ENCODE results near the gene BICDL2.

Gene BICDL2

GRCh38 chr16:3012246-3012645 lies 24.5 kb downstream of the BICDL2 start:
- Histone ChIP-seq H3K27me3 (replicated peaks; ENCODE audit: control insufficient read depth, insufficient read depth, low read length, poor library complexity, severe bottlenecking) (peaks cover 3% of the 10 kb centered on the region), H3K4me1 (ENCODE audit: control insufficient read depth, insufficient read depth, low read length, poor library complexity, severe bottlenecking) (peaks cover 21% of the 10 kb centered on the region), H3K4me3 (ENCODE audit: insufficient read depth, low read depth, low read length, poor library complexity, severe bottlenecking) (no peak overlapping the region), H3K27ac (ENCODE audit: insufficient read depth, low read length, poor library complexity, severe bottlenecking) (no peak overlapping the region), H3K9me3 (ENCODE audit: control insufficient read depth, low read length) (no peaks in the 10 kb centered on the region), H3K36me3 (ENCODE audit: control insufficient read depth, insufficient read depth, low read length) (no peaks in the 10 kb centered on the region)
- DNase-seq, result no peak

- no peak for DNase-seq
- peaks cover 3% of the 10 kb centered on the region for H3K27me3 ChIP-seq (replicated peaks; ENCODE audit: control insufficient read depth, insufficient read depth, low read length, poor library complexity, severe bottlenecking)
Measured at GRCh38 chr16:3010510-3010909, 26.2 kb downstream of the BICDL2 start.

GRCh38 chr16:3009568-3010390 lies 27.0 kb downstream of the BICDL2 start:
- Histone ChIP-seq H3K27ac (ENCODE audit: insufficient read depth, low read length, poor library complexity, severe bottlenecking) (no peak overlapping the region), H3K4me1 (ENCODE audit: control insufficient read depth, insufficient read depth, low read length, poor library complexity, severe bottlenecking) (peaks cover 29% of the 10 kb centered on the region), H3K27me3 (replicated peaks; ENCODE audit: control insufficient read depth, insufficient read depth, low read length, poor library complexity, severe bottlenecking) (peaks cover 3% of the 10 kb centered on the region), H3K4me3 (ENCODE audit: insufficient read depth, low read depth, low read length, poor library complexity, severe bottlenecking) (no peak overlapping the region), H3K36me3 (ENCODE audit: control insufficient read depth, insufficient read depth, low read length) (no peaks in the 10 kb centered on the region), H3K9me3 (ENCODE audit: control insufficient read depth, low read length) (no peaks in the 10 kb centered on the region)
- no peak for DNase-seq

More at GRCh38 chr16:3010510-3010909, 26.2 kb downstream of the BICDL2 start:
- no peaks in the 10 kb centered on the region for H3K9me3 ChIP-seq (ENCODE audit: control insufficient read depth, low read length)
- H3K27ac ChIP-seq (ENCODE audit: insufficient read depth, low read length, poor library complexity, severe bottlenecking), result no peak overlapping the region
- H3K36me3 ChIP-seq (ENCODE audit: control insufficient read depth, insufficient read depth, low read length), result no peaks in the 10 kb centered on the region
- H3K4me3 ChIP-seq (ENCODE audit: insufficient read depth, low read depth, low read length, poor library complexity, severe bottlenecking), result no peak overlapping the region
- H3K4me1 ChIP-seq (ENCODE audit: control insufficient read depth, insufficient read depth, low read length, poor library complexity, severe bottlenecking), result peaks cover 26% of the 10 kb centered on the region

- peaks cover 30% of the 10 kb centered on the region for H3K4me1 ChIP-seq (ENCODE audit: control insufficient read depth, insufficient read depth, low read length, poor library complexity, severe bottlenecking)
- no peak overlapping the region for H3K27ac ChIP-seq (ENCODE audit: insufficient read depth, low read length, poor library complexity, severe bottlenecking)
- DNase-seq, result no peak
- H3K9me3 ChIP-seq (ENCODE audit: control insufficient read depth, low read length), result no peaks in the 10 kb centered on the region
- peak overlapping the region; percentile 4 for H3K4me3 ChIP-seq (ENCODE audit: insufficient read depth, low read depth, low read length, poor library complexity, severe bottlenecking)
- no peaks in the 10 kb centered on the region for H3K36me3 ChIP-seq (ENCODE audit: control insufficient read depth, insufficient read depth, low read length)
- peaks cover 3% of the 10 kb centered on the region for H3K27me3 ChIP-seq (replicated peaks; ENCODE audit: control insufficient read depth, insufficient read depth, low read length, poor library complexity, severe bottlenecking)
Measured at GRCh38 chr16:3008690-3009037, 28.1 kb downstream of the BICDL2 start.

- Histone ChIP-seq H3K4me1 (ENCODE audit: control insufficient read depth, insufficient read depth, low read length, poor library complexity, severe bottlenecking) (peaks cover 30% of the 10 kb centered on the region), H3K4me3 (ENCODE audit: insufficient read depth, low read depth, low read length, poor library complexity, severe bottlenecking) (peak overlapping the region; percentile 18), H3K9me3 (ENCODE audit: control insufficient read depth, low read length) (no peaks in the 10 kb centered on the region), H3K27ac (ENCODE audit: insufficient read depth, low read length, poor library complexity, severe bottlenecking) (no peak overlapping the region), H3K27me3 (replicated peaks; ENCODE audit: control insufficient read depth, insufficient read depth, low read length, poor library complexity, severe bottlenecking) (peaks cover 3% of the 10 kb centered on the region), H3K36me3 (ENCODE audit: control insufficient read depth, insufficient read depth, low read length) (no peaks in the 10 kb centered on the region)
- peak in 1 of 3 donors; percentile 11 for DNase-seq
Measured at GRCh38 chr16:3007957-3008689, 28.6 kb downstream of the BICDL2 start.

GRCh38 chr16:3007059-3007956 lies 29.4 kb downstream of the BICDL2 start:
- DNase-seq, result no peak
- Histone ChIP-seq H3K4me3 (ENCODE audit: insufficient read depth, low read depth, low read length, poor library complexity, severe bottlenecking) (peak overlapping the region; percentile 18), H3K36me3 (ENCODE audit: control insufficient read depth, insufficient read depth, low read length) (no peaks in the 10 kb centered on the region), H3K9me3 (ENCODE audit: control insufficient read depth, low read length) (no peaks in the 10 kb centered on the region), H3K27ac (ENCODE audit: insufficient read depth, low read length, poor library complexity, severe bottlenecking) (no peak overlapping the region), H3K27me3 (replicated peaks; ENCODE audit: control insufficient read depth, insufficient read depth, low read length, poor library complexity, severe bottlenecking) (peaks cover 3% of the 10 kb centered on the region), H3K4me1 (ENCODE audit: control insufficient read depth, insufficient read depth, low read length, poor library complexity, severe bottlenecking) (peaks cover 26% of the 10 kb centered on the region)

GRCh38 chr16:3004781-3005284 lies 31.9 kb downstream of the BICDL2 start:
- H3K27me3 ChIP-seq (replicated peaks; ENCODE audit: control insufficient read depth, insufficient read depth, low read length, poor library complexity, severe bottlenecking), result no peaks in the 10 kb centered on the region
- no peak overlapping the region for H3K4me3 ChIP-seq (ENCODE audit: insufficient read depth, low read depth, low read length, poor library complexity, severe bottlenecking)
- H3K9me3 ChIP-seq (ENCODE audit: control insufficient read depth, low read length), result no peaks in the 10 kb centered on the region
- no peaks in the 10 kb centered on the region for H3K36me3 ChIP-seq (ENCODE audit: control insufficient read depth, insufficient read depth, low read length)
- H3K27ac ChIP-seq (ENCODE audit: insufficient read depth, low read length, poor library complexity, severe bottlenecking), result no peak overlapping the region
- peaks cover 26% of the 10 kb centered on the region for H3K4me1 ChIP-seq (ENCODE audit: control insufficient read depth, insufficient read depth, low read length, poor library complexity, severe bottlenecking)
- DNase-seq, result no peak

GRCh38 chr16:3004319-3004718 lies 32.4 kb downstream of the BICDL2 start:
- H3K27ac ChIP-seq (ENCODE audit: insufficient read depth, low read length, poor library complexity, severe bottlenecking), result no peak overlapping the region
- no peaks in the 10 kb centered on the region for H3K9me3 ChIP-seq (ENCODE audit: control insufficient read depth, low read length)
- H3K4me3 ChIP-seq (ENCODE audit: insufficient read depth, low read depth, low read length, poor library complexity, severe bottlenecking), result no peak overlapping the region
- no peaks in the 10 kb centered on the region for H3K27me3 ChIP-seq (replicated peaks; ENCODE audit: control insufficient read depth, insufficient read depth, low read length, poor library complexity, severe bottlenecking)
- DNase-seq, result peak in 1 of 3 donors; percentile 8
- no peaks in the 10 kb centered on the region for H3K36me3 ChIP-seq (ENCODE audit: control insufficient read depth, insufficient read depth, low read length)
- peaks cover 26% of the 10 kb centered on the region for H3K4me1 ChIP-seq (ENCODE audit: control insufficient read depth, insufficient read depth, low read length, poor library complexity, severe bottlenecking)

GRCh38 chr16:3003582-3004270 lies 33.0 kb downstream of the BICDL2 start:
- H3K4me3 ChIP-seq (ENCODE audit: insufficient read depth, low read depth, low read length, poor library complexity, severe bottlenecking), result no peak overlapping the region
- peak; percentile 94 to 96 (median 95) for DNase-seq
- H3K27me3 ChIP-seq (replicated peaks; ENCODE audit: control insufficient read depth, insufficient read depth, low read length, poor library complexity, severe bottlenecking), result no peaks in the 10 kb centered on the region
- no peaks in the 10 kb centered on the region for H3K36me3 ChIP-seq (ENCODE audit: control insufficient read depth, insufficient read depth, low read length)
- peaks cover 25% of the 10 kb centered on the region for H3K4me1 ChIP-seq (ENCODE audit: control insufficient read depth, insufficient read depth, low read length, poor library complexity, severe bottlenecking)
- H3K27ac ChIP-seq (ENCODE audit: insufficient read depth, low read length, poor library complexity, severe bottlenecking), result no peak overlapping the region
- H3K9me3 ChIP-seq (ENCODE audit: control insufficient read depth, low read length), result no peaks in the 10 kb centered on the region

Measured in effector memory CD4-positive, alpha-beta T cell (primary cell).